PC-3 (cell line): ENCODE results near the gene MOB2. TPM values are rescaled to one million over a fixed set of nuclear protein-coding genes. Genes with fewer than 3 reads are reported as not detected.
"Not testable (repeated sequence)": the region's sequence is repeated elsewhere in the genome, so short reads cannot be mapped to it uniquely, and the experiment has no call there.

Experiments used
- ATAC-seq: fragments of 200-7000 bp; cut with Tn5 transposase; 2 replicates; pipeline ENCODE4 v1.9.1; 2020; ENCODE audit warnings: mild to moderate bottlenecking, moderate library complexity
- BruUV-seq: library from RNA; stranded (reverse); fragments of 400-500 nt; replicated peaks from 2 replicates; lab custom pipeline; 2021; lab: Mats Ljungman, UMichigan
- CTCF ChIA-PET: fragments of 300-600 bp; sonication (Branson Sonifier 250); formaldehyde crosslinking; loops from one replicate; lab custom pipeline; 2022; ENCODE audit warnings: antibody characterized with exemption; lab: Charles Lee
- POLR2A ChIA-PET: fragments of 300-600 bp; sonication (Branson Sonifier 250); formaldehyde crosslinking; loops from one replicate; lab custom pipeline; 2022; ENCODE audit warnings: antibody characterized with exemption; ENCODE audit not compliant: unreplicated experiment; lab: Charles Lee
- DNase-seq: peaks from one replicate; pipeline ENCODE4 v3.0.0-alpha.2; 2015
- H2AFZ ChIP-seq: fragments of 300-600 bp; sonication (generic); 2 replicates; pipeline ENCODE4 v1.6.0; 2016; ENCODE audit warnings: antibody characterized with exemption, low read length
- H3F3A ChIP-seq: fragments of 300-600 bp; sonication (generic); one replicate; pipeline ENCODE4 v1.6.0; 2017; ENCODE audit warnings: antibody characterized with exemption, low read length, control low read depth, mild to moderate bottlenecking; ENCODE audit not compliant: unreplicated experiment
- H3K27ac ChIP-seq: fragments of 300-600 bp; sonication (generic); 2 replicates; pipeline ENCODE4 v1.5.1; 2016; ENCODE audit warnings: mild to moderate bottlenecking, low read length
- H3K27me3 ChIP-seq: fragments of 300-600 bp; sonication (generic); 2 replicates; pipeline ENCODE4 v1.6.1; 2016; ENCODE audit warnings: low read length, mixed read lengths
- H3K36me3 ChIP-seq: fragments of 300-600 bp; sonication (generic); 2 replicates; pipeline ENCODE4 v1.6.1; 2016; ENCODE audit warnings: low read depth, mixed run types, low read length, mixed read lengths
- H3K4me1 ChIP-seq: fragments of 300-600 bp; sonication (generic); 2 replicates; pipeline ENCODE4 v1.5.1; 2016; ENCODE audit warnings: low read length; ENCODE audit not compliant: insufficient read depth
- H3K4me2 ChIP-seq: fragments of 300-600 bp; sonication (generic); 2 replicates; pipeline ENCODE4 v1.6.0; 2016; ENCODE audit warnings: low read length
- H3K4me3 ChIP-seq: fragments of 300-600 bp; sonication (generic); 2 replicates; pipeline ENCODE4 v1.5.1; 2016; ENCODE audit warnings: mild to moderate bottlenecking, low read length, mixed read lengths
- H3K79me2 ChIP-seq: fragments of 300-600 bp; sonication (generic); 2 replicates; pipeline ENCODE4 v1.6.1; 2017; ENCODE audit warnings: low read length, mixed read lengths
- H3K9ac ChIP-seq: fragments of 300-600 bp; sonication (generic); 2 replicates; pipeline ENCODE4 v1.6.0; 2016; ENCODE audit warnings: mild to moderate bottlenecking, low read length
- H3K9me2 ChIP-seq: fragments of 300-600 bp; sonication (generic); replicated peaks from 2 replicates; pipeline ENCODE4 v1.6.1; 2016; ENCODE audit warnings: mixed run types, low read length, mixed read lengths
- H3K9me3 ChIP-seq: fragments of 300-600 bp; sonication (generic); 2 replicates; pipeline ENCODE4 v1.6.1; 2016; ENCODE audit warnings: low read length, mixed read lengths
- H4K20me1 ChIP-seq: fragments of 300-600 bp; sonication (generic); 2 replicates; pipeline ENCODE4 v1.6.1; 2016; ENCODE audit warnings: low read length, mixed read lengths
- EZH2 ChIP-seq: fragments of 300-600 bp; sonication (generic); IDR thresholded peaks from one replicate; pipeline ENCODE4 v1.6.1; 2017; ENCODE audit warnings: antibody characterized with exemption, mild to moderate bottlenecking, low read length; ENCODE audit not compliant: unreplicated experiment
- EZH2phosphoT487 ChIP-seq: fragments of 300-600 bp; sonication (generic); IDR thresholded peaks from 2 replicates; pipeline ENCODE4 v1.6.1; 2018; ENCODE audit warnings: mild to moderate bottlenecking, antibody characterized with exemption, low read length, borderline replicate concordance
- intact Hi-C: fragments of 100-400 bp; cut with micrococcal nuclease; formaldehyde crosslinking; loops from 2 replicates; pipeline ENCODE4 v1.9.0; 2023
- total RNA-seq: library from RNA; depleted of rRNA; stranded (reverse); fragments of >200 nt; gene quantifications from 2 replicates; pipeline ENCODE4 v1.2.3, GENCODE V29; 2014
- TF ChIP-seq, protein P1 (sequence below): fragments of 300-600 bp; sonication (generic); conservative IDR thresholded peaks from 2 replicates; pipeline ENCODE4 v1.5.1; 2017; ENCODE audit warnings: antibody characterized with exemption, low read depth, mild to moderate bottlenecking, low read length

The MOB2 gene
- total RNA-seq, 1 experiment from 2014 or later = 31.0 TPM

DNA sequence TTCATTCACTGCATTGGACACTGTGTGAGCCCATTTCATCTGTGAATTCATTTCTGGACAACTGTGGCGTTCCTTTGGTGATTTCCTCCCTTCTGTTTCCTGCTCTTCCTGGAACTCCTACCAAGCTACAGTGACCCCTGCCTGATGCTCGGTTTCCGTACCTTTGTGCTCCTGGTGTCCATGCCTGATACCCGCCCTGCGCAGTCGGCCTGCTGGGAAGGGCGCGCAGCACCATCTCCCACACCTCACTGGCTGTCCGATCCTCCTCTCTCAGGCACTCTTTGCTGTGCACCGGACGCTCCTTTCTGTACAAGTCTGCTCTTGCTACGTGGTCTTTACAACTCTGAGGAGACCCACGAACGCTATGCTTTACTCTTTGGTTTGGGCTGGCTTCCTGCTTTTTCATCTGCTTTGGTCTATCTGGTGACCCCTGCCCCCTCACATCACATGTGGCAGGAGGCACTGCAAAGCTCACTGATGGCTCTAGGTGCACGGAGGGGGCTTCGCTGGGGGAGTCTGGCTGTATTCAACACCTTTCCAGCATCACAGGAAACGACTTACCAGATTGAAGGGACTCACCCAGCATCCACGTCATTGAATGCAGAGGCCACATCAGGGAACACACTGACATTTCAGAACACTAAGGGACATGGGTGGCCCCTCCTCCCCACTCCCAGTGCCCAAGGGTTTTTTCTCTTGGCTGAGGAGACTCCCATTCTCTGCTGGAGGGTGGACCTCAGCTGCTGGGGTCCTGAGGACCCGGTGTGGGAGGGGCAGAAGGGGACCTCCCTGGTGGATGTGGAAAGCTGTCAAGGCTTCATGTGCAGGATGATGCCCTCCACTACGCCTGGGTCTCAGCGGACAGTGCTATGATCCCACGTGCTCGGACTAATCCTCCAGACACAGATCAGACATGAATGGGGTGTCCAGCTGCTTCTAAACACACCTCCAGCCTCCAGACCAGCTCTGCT, 27.0 kb upstream of the MOB2 start:
- H3K9ac ChIP-seq = no peak overlapping the region
- POLR2A ChIA-PET = no interaction called here
- peaks cover 35% of the 10 kb centered on the region; the same call in 1 of the 2 replicates for H4K20me1 ChIP-seq
- TF ChIP-seq EZH2phosphoT487 (no peak), EZH2 (no peak)
- TF ChIP-seq, protein P1, sequence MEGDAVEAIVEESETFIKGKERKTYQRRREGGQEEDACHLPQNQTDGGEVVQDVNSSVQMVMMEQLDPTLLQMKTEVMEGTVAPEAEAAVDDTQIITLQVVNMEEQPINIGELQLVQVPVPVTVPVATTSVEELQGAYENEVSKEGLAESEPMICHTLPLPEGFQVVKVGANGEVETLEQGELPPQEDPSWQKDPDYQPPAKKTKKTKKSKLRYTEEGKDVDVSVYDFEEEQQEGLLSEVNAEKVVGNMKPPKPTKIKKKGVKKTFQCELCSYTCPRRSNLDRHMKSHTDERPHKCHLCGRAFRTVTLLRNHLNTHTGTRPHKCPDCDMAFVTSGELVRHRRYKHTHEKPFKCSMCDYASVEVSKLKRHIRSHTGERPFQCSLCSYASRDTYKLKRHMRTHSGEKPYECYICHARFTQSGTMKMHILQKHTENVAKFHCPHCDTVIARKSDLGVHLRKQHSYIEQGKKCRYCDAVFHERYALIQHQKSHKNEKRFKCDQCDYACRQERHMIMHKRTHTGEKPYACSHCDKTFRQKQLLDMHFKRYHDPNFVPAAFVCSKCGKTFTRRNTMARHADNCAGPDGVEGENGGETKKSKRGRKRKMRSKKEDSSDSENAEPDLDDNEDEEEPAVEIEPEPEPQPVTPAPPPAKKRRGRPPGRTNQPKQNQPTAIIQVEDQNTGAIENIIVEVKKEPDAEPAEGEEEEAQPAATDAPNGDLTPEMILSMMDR = no peak
- no peaks in the 10 kb centered on the region for H3K9me3 ChIP-seq
- no peaks in the 10 kb centered on the region for H3K9me2 ChIP-seq
- ATAC-seq = no peak
- H3K27me3 ChIP-seq = no peaks in the 10 kb centered on the region
- H3K79me2 ChIP-seq = peaks cover 49% of the 10 kb centered on the region
- H3K4me1 ChIP-seq = peaks cover 3% of the 10 kb centered on the region; the same call in 1 of the 2 replicates
- no peak overlapping the region for H2AFZ ChIP-seq
- intact Hi-C loops = loop anchor here (10.0 kb wide), 1 partner anchor 399 kb away; no protein-coding TSS in a partner anchor
- no peak overlapping the region for H3K4me2 ChIP-seq
- CTCF ChIA-PET = no interaction called here
- no peaks in the 10 kb centered on the region for H3F3A ChIP-seq
- H3K36me3 ChIP-seq = no peaks in the 10 kb centered on the region
- no peak overlapping the region for H3K27ac ChIP-seq
- no TSS peak for BruUV-seq
- DNase-seq = no peak
- H3K4me3 ChIP-seq = no peak overlapping the region

DNA sequence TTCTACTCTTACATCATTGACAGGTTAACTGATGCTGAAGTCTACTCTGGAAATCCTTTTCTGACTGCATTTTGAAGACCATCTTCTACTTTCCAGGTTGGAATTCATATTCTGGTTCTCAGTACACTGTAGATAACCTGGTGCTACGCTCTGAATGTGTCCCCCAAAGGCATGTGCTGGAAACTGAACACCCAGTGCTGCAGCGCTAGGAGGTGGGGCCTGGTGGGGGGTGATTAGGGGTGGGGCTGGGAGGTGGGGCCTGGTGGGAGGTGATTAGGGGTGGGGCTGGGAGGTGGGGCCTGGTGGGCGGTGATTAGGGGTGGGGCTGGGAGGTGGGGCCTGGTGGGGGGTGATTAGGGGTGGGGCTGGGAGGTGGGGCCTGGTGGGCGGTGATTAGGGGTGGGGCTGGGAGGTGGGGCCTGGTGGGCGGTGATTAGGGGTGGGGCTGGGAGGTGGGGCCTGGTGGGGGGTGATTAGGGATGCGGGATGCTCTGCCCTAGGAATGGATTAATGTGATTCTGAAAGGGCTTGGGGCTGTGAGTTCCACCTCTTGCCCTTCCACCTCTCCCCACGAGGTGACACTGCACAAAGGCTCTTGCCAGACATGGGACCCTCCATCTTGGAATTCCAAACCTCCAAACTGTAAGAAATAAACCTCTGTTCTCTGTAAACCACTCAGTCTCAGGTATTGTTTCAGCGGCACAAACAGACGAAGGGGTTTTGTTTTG, 26.1 kb upstream of the MOB2 start:
- H3K4me2 ChIP-seq, CTCF ChIA-PET, H3K9ac ChIP-seq, H3K27ac ChIP-seq, H3K36me3 ChIP-seq, H3K9me3 ChIP-seq, H3K4me1 ChIP-seq, ATAC-seq, H3K27me3 ChIP-seq, POLR2A ChIA-PET, H3K4me3 ChIP-seq, BruUV-seq, H3F3A ChIP-seq, H3K9me2 ChIP-seq, H2AFZ ChIP-seq: not testable (repeated sequence)
- intact Hi-C loops = loop anchor here (10.0 kb wide), 1 partner anchor 398 kb away; no protein-coding TSS in a partner anchor
- Histone ChIP-seq H3K79me2 (peaks cover 48% of the 10 kb centered on the region), H4K20me1 (peaks cover 35% of the 10 kb centered on the region; the same call in 1 of the 2 replicates)
- DNase-seq = peak; percentile 6

DNA sequence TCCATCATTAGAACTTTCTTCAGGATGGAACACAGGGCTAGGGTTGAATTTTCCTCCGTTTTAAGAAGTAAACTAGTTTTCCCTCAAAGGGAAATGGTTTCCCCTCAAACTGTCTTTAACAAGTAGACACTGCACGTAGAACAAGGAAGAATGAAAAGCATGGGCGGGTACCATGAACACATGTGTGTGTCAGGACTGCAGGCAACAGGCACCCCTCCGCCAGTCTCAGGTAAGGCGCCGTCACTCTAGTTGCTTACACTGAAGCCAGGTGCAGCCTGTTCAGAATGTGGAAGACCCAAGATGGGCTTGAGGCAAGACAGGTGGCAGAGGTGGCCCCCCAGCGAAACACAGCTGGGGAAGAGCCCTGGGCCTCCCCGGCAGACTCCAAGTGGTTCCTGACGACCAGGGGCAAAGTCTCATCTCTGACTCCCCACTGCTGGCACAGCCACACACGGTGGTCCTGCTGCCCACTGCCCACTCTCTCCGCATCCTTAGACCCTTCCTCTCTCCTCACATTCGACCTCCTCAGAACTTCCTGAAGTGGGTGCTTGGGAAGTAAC, 25.4 kb upstream of the MOB2 start:
- ChIA-PET POLR2A (no interaction called here), CTCF (no interaction called here)
- Histone ChIP-seq H3K27me3 (no peaks in the 10 kb centered on the region), H3K4me3 (no peak overlapping the region), H3K9me2 (no peaks in the 10 kb centered on the region), H3K9me3 (no peaks in the 10 kb centered on the region), H3F3A (no peaks in the 10 kb centered on the region), H3K79me2 (peaks cover 53% of the 10 kb centered on the region), H3K4me2 (no peak overlapping the region), H3K27ac (no peak overlapping the region), H3K4me1 (peaks cover 3% of the 10 kb centered on the region; the same call in 1 of the 2 replicates), H2AFZ (no peak overlapping the region), H3K9ac (no peak overlapping the region), H3K36me3 (no peaks in the 10 kb centered on the region), H4K20me1 (peaks cover 35% of the 10 kb centered on the region; the same call in 1 of the 2 replicates)
- DNase-seq (no peak), ATAC-seq (no peak)
- BruUV-seq = no TSS peak
- intact Hi-C loops = loop anchor here (10.0 kb wide), 1 partner anchor 397 kb away; no protein-coding TSS in a partner anchor
- TF ChIP-seq EZH2 = no peak
- TF ChIP-seq, protein P1 = no peak
- no peak for TF ChIP-seq EZH2phosphoT487
